Measurements from ENCODE around the gene THSD4.

DNA sequence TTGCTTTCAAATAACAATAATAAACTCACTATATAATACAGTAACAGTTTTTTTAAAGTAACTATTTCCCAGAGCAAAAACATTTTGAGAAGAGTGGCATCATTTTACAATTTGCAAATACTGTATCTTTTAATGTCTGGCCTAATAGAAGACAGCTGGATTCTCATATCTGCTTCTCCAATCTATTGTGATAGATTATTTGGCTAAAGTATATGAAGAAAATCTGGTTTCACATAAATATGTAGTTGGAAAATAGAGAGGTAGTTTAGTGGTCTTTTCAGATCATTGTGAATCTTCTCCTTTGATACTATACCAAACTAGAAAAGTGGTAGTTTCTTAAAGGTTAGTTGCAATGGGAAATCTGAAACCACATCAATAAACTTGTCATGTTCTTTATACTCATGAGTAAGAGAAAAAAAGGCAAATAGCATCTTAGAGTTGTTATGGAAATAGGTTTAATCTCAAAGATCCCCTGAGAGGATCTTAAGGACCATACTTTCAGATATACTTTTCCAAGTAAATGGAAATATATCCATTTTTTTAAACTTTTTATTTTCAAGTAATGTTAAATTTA, 570.2 kb downstream of the THSD4 start:
- TF ChIP-seq, protein P1, sequence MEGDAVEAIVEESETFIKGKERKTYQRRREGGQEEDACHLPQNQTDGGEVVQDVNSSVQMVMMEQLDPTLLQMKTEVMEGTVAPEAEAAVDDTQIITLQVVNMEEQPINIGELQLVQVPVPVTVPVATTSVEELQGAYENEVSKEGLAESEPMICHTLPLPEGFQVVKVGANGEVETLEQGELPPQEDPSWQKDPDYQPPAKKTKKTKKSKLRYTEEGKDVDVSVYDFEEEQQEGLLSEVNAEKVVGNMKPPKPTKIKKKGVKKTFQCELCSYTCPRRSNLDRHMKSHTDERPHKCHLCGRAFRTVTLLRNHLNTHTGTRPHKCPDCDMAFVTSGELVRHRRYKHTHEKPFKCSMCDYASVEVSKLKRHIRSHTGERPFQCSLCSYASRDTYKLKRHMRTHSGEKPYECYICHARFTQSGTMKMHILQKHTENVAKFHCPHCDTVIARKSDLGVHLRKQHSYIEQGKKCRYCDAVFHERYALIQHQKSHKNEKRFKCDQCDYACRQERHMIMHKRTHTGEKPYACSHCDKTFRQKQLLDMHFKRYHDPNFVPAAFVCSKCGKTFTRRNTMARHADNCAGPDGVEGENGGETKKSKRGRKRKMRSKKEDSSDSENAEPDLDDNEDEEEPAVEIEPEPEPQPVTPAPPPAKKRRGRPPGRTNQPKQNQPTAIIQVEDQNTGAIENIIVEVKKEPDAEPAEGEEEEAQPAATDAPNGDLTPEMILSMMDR (IDR thresholded peaks at IDR 0.05; ENCODE audit: low read depth, low read length, poor library complexity, severe bottlenecking), result no peak
- TF ChIP-seq EZH2phosphoT487 (IDR thresholded peaks at IDR 0.05; ENCODE audit: borderline replicate concordance, low read length), result no peak
